HPDE6-E6E7 (cell line): ENCODE results near the gene PPP2R2D.
A peak's percentile ranks its signal among the peaks of the same experiment; 100 is the strongest.

Source experiments
- DNase-seq: peaks from one replicate; pipeline ENCODE4 v3.0.0; 2011; ENCODE audit warnings: missing footprints; ENCODE audit errors: extremely low spot score

The PPP2R2D gene

GRCh38 chr10:131900350-131901152, at the start of gene PPP2R2D:
Gene PPP2R2D, plus strand, starts transcription at chr10:131901008. Its CDS starts 141 bp downstream, at chr10:131901149.
- DNase-seq, result peak; percentile 90

DNA sequence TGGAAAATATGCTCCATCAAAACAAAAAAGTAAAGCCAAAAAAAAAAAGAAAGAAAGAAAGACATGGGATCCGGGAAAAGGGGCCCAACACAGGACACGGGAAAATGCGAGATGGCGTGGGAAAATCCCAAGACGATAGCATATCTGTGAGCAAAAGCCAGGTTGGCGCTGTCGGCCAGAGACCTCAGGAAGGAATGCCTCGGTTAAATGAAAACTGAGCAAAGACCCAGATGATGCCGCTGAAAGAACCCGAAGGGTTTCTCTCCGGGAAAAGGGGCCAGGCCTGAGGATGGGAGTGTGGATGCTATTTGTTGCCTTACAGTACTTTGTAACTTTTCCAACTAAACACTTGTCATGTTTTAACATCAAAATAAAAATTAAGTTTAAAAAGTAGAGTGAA, 49.5 kb upstream of the PPP2R2D start:
- no peak for DNase-seq

DNA sequence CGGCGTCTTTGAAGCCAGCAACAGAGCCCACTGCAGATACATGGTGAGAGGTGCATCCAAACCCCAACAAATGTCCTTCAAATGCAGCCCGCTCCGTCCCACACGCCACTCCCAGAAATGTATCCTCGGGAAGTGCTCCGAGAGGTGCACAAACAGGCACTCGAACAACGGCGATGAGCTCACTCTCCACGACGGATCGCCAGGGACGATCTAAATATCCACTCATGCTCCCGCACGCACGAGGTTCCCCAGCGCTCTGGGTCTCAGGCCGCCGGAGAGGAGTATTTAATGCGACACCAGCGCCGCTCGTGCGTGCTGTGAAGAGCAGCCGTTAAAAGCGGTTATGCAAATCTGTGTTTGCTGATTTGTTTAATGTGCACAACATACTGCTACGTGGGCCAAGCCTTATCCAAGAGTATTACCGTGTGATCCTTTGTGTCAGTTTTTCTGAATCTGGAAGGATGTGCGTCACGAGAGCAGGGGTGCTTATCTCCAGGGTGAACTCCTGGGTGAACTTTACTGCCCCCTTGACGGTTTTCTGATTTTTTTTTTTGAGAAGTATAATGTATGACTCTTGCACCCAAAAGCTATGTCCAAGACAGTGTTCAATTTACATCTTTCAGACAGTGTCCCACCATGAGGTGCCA, 48.5 kb upstream of the PPP2R2D start:
- no peak for DNase-seq

- DNase-seq, result no peak
These were observed 47.8 kb upstream of the PPP2R2D start for GRCh38 chr10:131852823-131853609.

DNA sequence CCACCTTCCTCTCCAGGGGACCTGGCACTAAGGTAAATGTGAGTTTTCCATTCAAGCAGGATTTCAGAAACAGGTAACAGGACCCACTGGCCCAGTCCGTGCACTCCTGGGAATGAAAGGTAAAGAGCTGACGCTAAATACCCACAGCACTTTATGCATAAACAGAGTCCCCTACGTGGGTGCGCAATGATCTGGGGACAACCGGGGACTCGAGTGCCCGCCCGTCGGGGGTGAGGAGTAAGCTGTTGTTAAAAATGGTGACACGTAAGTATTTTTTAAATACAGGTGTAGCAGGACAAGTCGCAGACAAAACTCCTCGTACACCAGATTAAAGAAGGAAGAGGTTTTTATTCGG, 47.2 kb upstream of the PPP2R2D start:
- DNase-seq, result no peak

DNA sequence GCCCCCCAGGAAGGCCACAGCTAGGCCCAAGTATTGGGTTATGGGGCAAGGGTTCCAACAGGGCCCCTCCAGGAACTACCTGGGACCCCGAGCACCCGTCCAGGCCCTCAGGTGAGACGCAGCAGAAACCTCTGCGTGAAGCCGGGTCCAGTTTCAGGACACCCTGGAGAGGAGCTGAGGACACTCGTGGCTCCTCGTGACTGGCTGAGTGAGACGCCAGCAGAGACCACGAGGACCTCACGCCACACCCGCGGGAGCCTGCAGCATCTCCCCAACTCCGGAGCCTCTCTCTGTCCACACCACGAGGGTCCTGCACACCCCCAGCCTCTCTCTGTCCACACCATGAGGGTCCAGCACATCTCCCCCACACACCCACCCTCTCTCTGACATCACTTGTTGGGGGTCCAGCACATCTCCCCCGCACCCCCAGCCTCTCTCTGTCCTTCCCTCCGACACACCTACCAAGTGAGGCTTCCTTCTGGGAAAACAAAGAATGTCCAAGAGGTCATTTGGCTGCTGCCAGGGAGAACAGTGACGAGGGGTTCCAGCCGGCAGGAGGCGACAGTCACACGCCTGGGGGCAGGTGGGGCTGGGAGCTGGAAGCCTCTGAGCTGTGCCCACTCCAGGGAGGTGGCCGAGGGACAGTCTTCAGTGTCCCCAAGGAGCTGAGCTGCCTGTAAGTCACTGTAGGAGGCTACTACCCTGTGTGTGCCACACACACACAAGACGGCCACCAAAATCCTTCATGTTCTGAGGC, 46.1 kb upstream of the PPP2R2D start:
- no peak for DNase-seq

DNA sequence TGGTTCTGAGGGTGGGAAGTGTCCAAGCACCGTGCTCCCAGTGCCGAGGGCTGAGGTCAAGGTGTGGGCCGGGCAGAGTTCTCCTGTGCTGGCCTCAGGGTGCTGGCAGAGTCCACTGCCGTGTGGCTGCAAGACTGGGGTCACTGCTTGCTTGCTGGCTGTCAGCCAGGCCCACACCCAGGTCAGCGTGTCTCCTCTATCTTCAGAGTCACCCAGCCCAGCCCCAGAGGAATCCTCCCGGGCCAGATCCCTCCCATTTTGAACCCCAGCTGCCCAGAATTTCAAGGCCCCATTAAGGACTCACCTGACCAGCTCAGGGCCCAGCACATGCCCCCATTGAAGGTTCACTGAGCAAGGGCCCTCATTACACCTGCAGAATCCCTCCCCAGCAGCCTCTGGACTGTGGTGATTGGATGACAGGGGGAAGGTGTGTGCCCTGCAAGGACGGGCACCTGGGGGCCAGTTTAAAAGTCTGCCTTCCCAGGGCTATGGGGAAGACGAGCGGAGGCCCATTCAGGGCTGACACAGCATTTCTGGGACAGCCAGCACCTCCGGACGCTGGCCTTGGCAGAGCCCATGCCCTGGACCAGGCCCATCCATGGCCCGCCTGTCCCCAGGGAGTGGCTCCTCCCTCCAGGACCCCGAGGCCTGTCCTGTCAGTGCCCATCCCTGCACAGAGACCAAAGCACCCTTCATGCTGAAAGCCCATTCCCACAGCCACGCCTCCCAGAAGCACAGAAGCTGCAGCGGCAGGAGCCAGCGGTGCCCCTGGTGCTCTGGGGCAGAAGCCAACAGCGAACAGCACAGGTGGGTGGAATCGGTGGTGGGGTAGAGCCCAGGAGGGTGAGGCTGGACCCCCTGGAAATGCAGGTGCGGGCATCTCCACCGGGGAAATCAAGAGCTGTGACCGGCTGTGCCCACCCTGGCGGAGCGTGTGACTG, 45.1 kb upstream of the PPP2R2D start:
- DNase-seq, result no peak

- no peak for DNase-seq
These were observed 44.2 kb upstream of the PPP2R2D start for GRCh38 chr10:131856441-131857094.

- no peak for DNase-seq
These were observed 43.4 kb upstream of the PPP2R2D start for GRCh38 chr10:131857156-131858117.

DNA sequence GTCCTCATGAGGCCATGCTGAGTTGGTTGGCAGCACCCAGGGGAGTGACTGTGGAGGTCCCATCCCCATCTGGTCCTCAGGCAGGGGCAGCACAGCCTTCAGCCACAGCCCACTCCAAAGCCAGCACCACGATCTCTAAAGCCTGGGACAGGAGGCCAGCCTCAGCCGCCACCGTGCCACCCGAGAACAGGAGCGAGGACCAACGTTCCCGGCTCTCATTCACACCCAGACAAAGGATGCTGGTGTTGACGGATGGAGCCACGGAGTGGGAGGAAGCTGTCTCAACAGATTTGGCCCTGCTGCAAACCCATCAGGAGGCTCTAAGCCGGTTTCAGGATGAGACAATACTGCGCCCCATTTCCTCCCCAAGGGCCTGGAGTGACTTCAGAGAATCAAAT, 42.7 kb upstream of the PPP2R2D start:
- no peak for DNase-seq

- no peak for DNase-seq
These were observed 42.0 kb upstream of the PPP2R2D start for GRCh38 chr10:131858583-131859340.

DNA sequence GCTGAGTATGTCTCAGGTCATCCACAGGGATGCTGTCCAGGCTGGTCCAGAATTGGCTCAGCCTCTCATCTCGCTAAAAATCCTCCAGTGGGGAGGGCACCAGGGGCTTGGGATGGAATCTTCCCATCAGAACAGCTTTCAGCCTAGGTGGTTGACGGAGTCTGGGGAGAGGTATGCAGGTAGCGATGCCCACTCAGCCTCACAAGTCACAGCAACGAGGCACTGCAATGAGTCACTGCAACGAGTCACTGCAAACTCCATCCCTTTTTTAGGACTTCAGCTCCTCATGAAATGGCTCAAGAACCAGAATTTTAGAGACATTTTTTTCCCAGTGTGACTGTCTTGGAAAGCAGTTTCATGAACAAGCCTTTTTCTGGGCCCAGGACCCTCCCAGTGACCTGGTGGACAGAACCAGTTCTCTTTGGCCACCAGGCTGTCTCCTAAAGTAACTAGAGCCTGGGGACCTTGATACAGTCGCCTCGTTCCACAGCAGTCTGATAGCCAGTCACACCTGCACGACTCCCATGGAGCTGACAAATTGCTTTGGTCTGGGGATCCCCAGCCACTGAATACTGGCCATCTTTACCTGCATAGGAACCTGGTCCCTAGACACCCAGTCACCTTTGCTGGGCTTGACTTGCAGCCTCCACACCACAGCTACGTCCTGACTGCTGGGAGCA, 41.3 kb upstream of the PPP2R2D start:
- DNase-seq, result no peak

GRCh38 chr10:131860311-131860710, 40.5 kb upstream of the PPP2R2D start:
- no peak for DNase-seq

- no peak for DNase-seq
These were observed 39.9 kb upstream of the PPP2R2D start for GRCh38 chr10:131860806-131861440.

DNA sequence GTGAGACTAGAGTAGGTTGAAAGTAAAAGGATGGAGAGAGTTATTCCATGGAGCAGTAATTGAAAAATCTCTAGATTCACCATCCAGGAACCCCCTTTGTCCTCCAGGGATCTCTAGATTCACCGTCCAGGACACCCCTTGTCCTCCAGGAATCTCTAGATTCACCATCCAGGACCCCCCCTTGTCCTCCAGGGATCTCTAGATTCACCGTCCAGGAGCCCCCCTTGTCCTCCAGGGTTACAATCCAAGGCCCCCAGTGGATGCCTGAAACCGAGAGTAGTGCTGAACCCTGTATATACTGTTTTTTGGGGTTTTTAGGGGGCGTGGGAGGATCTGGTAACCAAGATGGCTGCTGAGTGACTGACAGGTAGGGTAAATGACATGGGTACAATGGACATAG, 38.3 kb upstream of the PPP2R2D start:
- DNase-seq, result peak; percentile 37

DNA sequence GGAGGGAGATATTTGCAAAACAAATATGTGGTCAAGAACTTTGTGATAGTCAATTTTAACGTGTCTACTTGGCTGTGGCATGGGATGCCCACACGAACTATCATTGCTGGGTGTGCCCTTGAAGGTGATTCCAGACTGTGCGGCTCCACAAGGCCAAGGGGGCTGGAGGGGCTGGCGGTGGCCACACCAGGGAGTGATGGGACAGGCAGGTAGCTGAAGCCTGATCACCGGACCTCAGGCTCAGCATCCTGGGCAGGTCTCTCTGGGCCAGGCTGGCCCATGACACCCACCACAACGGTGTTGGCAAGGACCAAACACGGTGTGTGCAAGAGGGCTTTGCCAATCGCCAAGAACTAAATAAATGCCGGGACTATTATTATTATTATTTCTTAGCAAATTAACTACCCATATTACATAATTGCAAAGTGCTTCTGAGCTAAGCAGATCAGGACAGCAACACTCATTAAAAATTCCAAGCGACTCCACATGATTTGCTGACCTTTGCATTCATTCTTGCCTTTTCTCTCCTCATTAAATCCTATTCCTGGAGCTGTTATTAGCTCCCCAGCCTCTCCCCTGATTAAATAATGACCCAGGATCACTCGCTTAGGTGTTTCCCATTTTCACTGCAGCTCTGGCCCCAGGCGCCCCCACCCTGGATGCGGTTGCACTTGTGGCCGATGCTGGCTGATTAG, 35.4 kb upstream of the PPP2R2D start:
- no peak for DNase-seq

- DNase-seq, result no peak
These were observed 34.1 kb upstream of the PPP2R2D start for GRCh38 chr10:131866673-131867072.
